T-helper 9 cell (primary cell): ENCODE measurements around the gene GSTA3.
"Not testable (repeated sequence)": the region's sequence is repeated elsewhere in the genome, so short reads cannot be mapped to it uniquely, and the experiment has no call there.

Experiments used
- DNase-seq: peaks from one replicate; pipeline ENCODE4 v3.0.0-alpha.2; 2020
- total RNA-seq, 2 donors: gene quantifications; one replicate each; lab custom pipeline; 2026; lab: John Stamatoyannopoulos, UW

Gene GSTA3
- 0 reads per million in 2 donors for total RNA-seq

GRCh38 chr6:52909531-52909930 is at the start of gene GSTA3:
Gene GSTA3 (minus strand): TSS chr6:52909698. CDS start chr6:52905834, 3,864 bp downstream.
- no peak for DNase-seq

- no peak for DNase-seq
These were observed 49.2 kb upstream of the GSTA3 start for GRCh38 chr6:52958546-52959255.

- DNase-seq: no peak
These were observed 46.4 kb upstream of the GSTA3 start for GRCh38 chr6:52955871-52956270.

DNA sequence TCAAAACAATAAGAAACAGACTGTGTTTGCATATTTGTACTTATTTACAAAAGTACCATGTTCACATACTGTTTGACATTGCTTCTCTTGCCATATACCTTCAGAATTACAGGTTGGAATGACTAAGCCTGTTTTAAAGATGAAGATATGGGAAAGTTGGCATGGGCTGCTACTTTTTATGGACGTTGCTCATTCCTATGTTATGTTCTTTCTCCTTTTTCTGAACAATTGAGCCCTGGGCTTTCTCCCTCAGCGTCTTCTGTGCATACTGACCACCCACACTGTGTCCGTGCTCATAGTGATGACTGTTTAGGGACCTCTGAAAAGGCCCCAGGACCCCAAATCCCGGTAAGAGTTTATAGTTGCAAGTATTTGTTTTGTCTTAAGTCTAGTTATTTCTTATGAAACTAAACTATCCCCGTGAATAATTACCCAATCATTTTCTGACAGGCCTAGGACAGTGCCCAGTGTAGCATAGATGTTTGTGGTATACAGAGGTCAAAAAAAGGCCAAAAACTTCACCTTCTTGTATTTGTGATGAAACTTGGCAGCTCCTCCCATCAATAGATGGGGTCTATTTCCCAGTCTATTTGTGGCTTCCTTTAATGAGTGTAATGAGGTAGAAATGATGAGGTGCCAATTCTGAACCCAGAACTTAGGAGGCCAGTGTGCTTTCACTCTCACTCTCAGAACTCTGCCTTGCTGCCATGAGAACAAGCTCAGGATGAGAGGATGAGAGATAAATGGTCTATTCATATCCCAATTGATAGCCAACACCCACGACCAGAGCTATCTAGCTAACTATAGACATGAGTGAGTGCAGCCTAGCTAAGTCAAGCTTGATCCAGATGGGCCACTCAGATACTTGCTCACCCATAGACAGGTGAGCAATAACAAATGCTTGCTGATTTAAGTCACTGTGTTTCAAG is 44.7 kb upstream of the GSTA3 start:
- DNase-seq: no peak

DNA sequence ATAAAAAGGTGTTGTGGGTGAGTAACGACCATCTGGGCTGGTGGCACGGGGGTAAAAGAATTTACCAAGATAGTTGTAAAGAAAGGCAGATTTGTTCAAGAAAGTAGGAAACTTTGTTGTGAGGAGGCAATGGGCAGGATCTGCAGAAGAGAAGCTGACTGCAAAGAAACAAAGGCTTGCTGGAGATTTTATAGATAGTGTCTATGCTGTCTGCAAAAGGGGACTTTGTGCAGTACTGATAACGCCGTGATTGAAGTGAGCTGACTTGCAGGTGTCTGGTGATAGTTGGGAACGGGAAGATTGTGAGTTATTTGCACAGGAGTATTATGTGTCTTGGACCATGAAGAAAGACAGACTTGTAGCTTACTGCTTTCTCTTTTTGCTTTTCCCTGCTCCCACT is 36.8 kb upstream of the GSTA3 start:
- no peak for DNase-seq

DNA sequence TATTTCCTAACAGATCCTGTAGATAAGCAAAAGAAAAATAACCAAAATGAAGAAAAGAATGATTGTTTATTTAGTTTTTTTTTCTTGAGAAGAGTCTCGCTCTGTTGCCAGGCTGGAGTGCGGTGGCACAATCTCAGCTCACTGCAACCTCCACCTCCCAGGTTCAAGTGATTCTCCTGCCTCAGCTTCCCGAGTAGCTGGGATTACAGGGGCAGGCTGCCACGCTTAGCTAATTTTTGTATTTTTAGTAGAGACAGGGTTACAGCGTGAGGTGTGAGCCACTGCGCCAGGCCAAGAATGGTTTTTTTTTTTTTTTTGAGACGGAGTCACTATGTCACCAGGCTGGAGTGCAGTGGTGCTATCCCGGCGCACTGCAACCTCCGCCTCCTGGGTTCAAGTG is 33.3 kb upstream of the GSTA3 start:
- DNase-seq: not testable (repeated sequence)

- DNase-seq: no peak
These were observed 32.7 kb upstream of the GSTA3 start for GRCh38 chr6:52942221-52942620.

GRCh38 chr6:52937908-52938307 is 28.4 kb upstream of the GSTA3 start:
- no peak for DNase-seq

DNA sequence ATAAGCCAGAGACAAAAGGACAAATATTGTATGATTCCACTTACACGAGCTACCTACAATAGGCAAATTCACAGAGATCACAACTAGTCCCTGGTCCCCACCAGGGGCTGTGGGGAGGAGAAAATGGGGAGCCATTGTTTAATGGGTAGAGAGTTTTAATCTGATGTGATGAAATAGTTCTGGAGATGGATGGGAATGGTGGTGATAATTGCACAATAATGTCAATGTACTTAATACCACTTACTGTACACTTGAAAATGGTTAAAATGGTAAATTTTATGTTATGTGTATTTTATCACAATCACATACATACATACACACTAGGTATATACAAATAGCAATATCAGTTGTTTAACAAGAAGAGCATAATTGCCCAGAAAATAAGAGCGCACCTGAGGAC is 24.3 kb upstream of the GSTA3 start:
- DNase-seq: no peak

- DNase-seq: no peak
These were observed 21.9 kb upstream of the GSTA3 start for GRCh38 chr6:52931351-52931750.

DNA sequence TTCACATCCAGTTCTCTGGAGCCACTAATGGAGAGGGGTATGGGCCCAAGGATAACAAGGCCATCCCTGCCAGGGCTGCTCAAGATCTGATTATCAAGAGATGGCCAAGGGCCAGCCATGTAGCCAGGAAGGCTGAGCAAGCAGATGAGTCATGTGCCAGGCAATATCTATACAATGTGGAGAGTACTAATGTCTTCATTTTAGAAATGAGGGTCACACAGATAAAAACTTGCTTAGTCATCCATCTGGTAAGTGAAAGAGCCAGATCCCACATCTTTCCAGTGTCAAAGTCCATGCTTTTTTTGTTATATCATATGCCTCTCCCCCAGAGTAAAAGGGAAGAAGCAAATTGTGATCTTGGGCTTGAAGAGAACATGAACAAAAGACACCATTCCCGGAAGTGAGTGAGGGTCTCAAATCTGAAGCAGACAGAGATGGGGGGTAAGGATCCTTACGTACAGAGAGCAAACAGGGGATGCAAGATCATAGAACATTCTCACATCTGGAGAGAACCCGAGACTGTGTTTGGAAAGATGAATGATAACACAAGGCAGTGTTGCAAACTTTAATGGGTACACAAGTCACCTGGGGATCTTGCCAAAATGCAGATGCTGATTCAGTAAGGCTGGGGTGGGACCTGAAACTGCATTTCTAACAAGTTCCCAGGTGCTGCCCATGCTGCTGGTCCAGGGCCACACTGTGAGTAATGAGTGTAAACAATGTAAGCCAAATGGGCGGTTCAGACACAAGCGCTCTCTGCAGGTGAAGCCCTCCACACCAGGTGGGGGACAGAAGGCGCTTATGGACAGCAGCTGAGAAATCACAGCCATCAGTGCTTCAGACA is 20.0 kb upstream of the GSTA3 start:
- no peak for DNase-seq

DNA sequence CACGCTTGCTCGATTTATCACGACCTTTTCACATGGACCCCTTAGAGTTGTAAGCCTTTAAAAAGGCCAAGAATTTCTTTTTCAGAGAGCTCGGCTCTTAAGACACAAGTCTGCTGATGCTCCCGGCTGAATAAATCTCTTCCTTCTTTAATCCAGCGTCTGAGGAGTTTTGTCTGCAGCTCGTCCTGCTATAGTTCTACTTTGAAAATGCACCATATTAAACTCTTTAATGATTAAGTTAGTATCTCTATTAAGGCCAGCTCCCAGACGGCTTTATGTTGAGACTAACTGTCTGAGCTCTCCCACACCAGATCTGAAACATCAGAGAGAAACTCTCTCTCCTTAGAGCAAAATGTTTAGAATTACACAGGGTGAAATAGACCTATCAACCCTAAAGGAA is 18.0 kb upstream of the GSTA3 start:
- no peak for DNase-seq

DNA sequence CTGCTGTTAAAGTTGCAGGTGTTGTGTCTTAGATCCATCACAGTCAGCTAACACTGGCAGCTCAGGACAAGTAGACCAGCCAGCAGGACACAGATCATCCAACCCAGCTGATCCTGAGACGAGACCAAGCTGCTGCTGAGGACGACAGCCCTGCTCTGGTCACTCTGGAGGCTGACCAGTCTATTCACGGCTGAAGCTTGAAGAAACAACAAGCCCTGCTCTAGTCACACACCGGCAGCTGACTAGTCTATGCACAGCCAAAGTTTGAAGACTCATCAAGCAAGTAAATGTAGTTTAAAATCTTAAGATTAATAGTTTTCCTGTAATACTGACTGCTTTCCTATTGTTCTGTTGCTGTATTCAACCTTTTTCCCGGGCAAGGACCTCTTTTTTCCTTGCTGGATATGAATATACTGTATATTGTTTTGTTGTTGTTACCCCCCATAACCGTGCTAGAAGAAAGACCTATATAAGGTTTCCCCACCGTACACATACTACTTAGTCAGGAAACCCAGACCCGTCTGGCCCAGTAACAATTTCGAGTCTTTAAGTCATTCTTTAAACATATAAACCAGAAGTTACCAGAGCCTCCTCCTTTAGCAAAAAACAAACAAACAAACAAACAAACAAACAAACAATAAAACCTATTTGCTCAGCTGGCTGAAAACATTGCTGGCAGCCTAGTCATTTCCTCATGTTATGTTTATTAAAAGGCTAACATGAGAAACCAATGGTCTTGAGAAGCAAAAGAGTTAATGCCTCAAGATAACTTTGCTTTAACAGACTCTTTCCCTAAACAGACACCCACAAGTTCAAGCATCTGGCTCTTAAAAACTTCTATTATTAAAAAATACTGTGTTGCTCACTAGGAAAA is 16.7 kb upstream of the GSTA3 start:
- no peak for DNase-seq

DNA sequence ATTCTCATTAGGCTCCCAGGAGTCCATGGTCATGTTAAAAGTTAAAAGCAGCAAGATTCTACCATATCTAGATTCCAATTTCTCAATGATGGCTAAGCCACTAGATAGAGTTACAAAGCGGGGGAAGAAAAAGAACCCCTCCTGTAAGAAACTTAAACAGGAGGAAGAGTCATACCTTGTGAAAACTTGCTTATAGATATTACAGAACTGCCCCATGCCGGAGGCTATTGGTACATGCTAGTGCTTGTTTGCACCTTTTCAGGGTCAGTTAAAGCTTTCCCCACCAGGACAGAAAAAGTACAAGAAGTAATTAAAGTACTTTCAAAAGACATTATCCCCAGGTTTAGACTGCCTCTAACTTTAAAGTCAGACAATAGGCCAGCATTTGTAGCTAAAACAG is 15.5 kb upstream of the GSTA3 start:
- DNase-seq: no peak

DNA sequence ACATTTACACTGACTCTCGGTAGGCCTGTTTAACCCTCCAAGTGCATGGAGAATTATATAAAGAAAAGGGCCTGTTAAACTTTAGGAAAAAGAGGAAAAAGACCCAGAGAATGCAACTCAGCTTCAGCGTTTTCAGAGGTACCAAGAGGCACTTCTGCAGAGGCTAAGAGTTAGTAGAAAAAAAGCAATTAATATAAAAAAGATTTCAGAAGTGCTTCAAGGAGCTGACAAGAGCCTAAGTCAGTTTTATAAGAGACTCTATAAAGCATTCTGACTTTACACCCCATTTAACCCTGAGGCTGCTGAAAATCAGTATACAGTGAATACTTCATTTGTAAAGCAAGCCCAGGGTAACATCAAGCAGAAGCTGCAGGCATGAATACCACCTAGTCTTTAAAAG is 14.2 kb upstream of the GSTA3 start:
- not testable (repeated sequence) for DNase-seq

- no peak for DNase-seq
These were observed 12.7 kb upstream of the GSTA3 start for GRCh38 chr6:52922161-52922560.

- DNase-seq: no peak
These were observed 12.2 kb upstream of the GSTA3 start for GRCh38 chr6:52921743-52922142.

DNA sequence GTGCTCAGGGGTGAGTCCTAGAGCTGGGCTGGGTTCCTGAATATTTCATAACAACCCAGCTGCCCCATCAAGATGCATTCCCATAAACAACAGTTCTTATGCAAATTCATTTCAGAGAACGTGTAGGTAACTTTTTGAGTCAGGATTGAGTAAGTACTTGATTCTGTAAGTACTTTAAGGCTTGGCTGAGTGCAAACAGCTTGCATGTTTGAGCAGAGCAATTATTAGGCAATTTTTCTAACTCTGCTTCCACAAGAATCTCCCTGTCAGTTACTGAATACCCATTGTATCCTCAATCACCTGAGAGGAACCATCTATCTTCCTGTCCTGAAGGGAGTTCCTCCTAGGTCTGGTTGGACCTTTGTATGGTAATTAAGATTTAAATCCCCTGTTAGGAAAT is 10.0 kb upstream of the GSTA3 start:
- not testable (repeated sequence) for DNase-seq

DNA sequence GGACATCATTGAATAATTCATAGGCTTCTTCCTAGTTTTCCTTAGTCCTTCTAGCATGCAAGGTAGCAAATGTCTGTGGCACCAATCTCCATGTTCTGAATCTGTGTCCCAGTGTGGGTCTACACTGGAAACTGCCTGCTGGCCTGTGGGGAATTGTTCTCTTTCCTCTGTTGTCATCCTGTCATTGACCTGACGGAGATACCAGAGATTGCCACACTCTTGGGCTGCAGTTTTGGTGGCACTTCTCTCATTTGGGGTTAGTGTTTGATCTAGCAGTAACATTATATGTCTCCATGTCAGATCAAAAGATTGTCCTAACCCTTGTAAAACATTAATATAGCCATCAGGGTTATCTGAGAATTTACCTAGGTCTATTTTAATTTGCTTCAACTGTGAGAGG is 9.3 kb upstream of the GSTA3 start:
- not testable (repeated sequence) for DNase-seq

GRCh38 chr6:52918027-52918686 is 8.7 kb upstream of the GSTA3 start:
- not testable (repeated sequence) for DNase-seq

DNA sequence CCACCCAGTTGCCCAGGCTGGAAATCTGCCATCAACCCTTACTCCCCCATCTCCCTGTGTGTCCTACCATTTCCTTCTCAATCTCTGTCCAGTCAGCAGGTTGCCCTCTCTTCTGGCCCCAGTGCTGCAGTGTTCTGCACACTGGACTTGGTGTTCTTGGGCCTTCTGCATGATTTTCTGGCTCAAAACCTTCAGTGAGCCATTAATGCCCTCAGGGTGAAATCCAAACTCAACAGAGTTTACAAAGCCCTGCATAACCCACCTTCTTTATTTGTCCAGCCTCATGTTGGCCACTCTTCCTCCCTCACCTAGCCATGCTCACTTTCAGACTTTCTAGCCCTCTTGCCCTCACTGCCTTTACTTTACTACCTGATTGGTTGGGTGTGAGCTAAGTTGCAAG is 5.0 kb upstream of the GSTA3 start:
- no peak for DNase-seq
